HepG2 (cell line): Measurements from ENCODE around the gene TUBB2B. TPM values are rescaled to one million over a fixed set of nuclear protein-coding genes. Genes with fewer than 3 reads are reported as not detected.

Source experiments
- ATAC-seq: fragments of 200-7000 bp; cut with Tn5 transposase; 3 replicates; pipeline ENCODE4 v1.9.1; 2020; ENCODE audit warnings: mild to moderate bottlenecking, moderate library complexity
- BruUV-seq: library from RNA; stranded (reverse); fragments of 400-500 nt; replicated peaks from 2 replicates; lab custom pipeline; 2021; lab: Mats Ljungman, UMichigan
- CTCF ChIA-PET: fragments of 300-600 bp; formaldehyde crosslinking; extraction: SDS; loops from one replicate; lab custom pipeline; 2021; ENCODE audit warnings: low total read pairs, inconsistent platforms, low intra/inter-chr PET ratio; lab: Yijun Ruan, JAX
- POLR2A ChIA-PET: fragments of 350-600 bp; sonication (Branson Sonifier 250); formaldehyde crosslinking; loops from one replicate; lab custom pipeline; 2020; ENCODE audit warnings: antibody characterized with exemption, inconsistent platforms; lab: Yijun Ruan, JAX
- DNase-seq: peaks from one replicate; pipeline ENCODE4 v3.0.0-alpha.2; 2015; ENCODE audit warnings: low spot score
- FAIRE-seq: peaks from 3 replicates; lab custom pipeline; 2011; peaks lifted over from hg19 to GRCh38; lab: Jason Lieb, UNC
- H2AFZ ChIP-seq: one replicate; pipeline ENCODE4 v1.6.1; 2011; ENCODE audit warnings: low read length, inconsistent platforms
- H3K27ac ChIP-seq: fragments of 300-600 bp; 3 replicates; pipeline ENCODE4 v1.8.0; 2011; ENCODE audit warnings: mixed run types, mild to moderate bottlenecking, mixed read lengths, low read length, inconsistent platforms; ENCODE audit not compliant: insufficient read depth; ENCODE audit errors: extremely low read length
- H3K27me3 ChIP-seq, 2 experiments: fragments of 200-600 bp in 1 of 2; 2 replicates in 1 of 2; 3 replicates in 1 of 2; pipeline versions ENCODE4 v1.6.0 to v1.8.0; 2011; ENCODE audit warnings: low read length in 2 of 2, mild to moderate bottlenecking in 2 of 2, moderate library complexity in 2 of 2, inconsistent platforms in 1 of 2; ENCODE audit not compliant: insufficient read depth in 2 of 2, control insufficient read depth in 1 of 2
- H3K36me3 ChIP-seq, 2 experiments: fragments of 200-600 bp in 1 of 2; replicated peaks in 1 of 2; 2 replicates in 1 of 2; 3 replicates in 1 of 2; pipeline versions ENCODE4 v1.5.1 to v1.8.0; 2011; ENCODE audit warnings: low read length in 2 of 2, inconsistent platforms in 1 of 2; ENCODE audit not compliant: insufficient read depth in 2 of 2, control insufficient read depth in 1 of 2
- H3K4me1 ChIP-seq: 2 replicates; pipeline ENCODE4 v1.5.1; 2012; ENCODE audit warnings: low read length, inconsistent platforms; ENCODE audit not compliant: insufficient read depth
- H3K4me2 ChIP-seq: 2 replicates; pipeline ENCODE4 v1.6.0; 2011; ENCODE audit warnings: low read depth, low read length, inconsistent platforms
- H3K4me3 ChIP-seq, 3 experiments: fragments of 200-600 bp in 1 of 3; sonication (generic), shearing (Covaris generic) in 1 of 3; replicated peaks in 1 of 3; 2 replicates each; pipeline ENCODE4 v1.5.1; 2011 to 2016; ENCODE audit warnings: low read length in 3 of 3, inconsistent platforms in 2 of 3, low read depth in 2 of 3, mild to moderate bottlenecking in 2 of 3, control low read depth in 1 of 3, mixed read lengths in 1 of 3; ENCODE audit not compliant: insufficient read depth in 1 of 3
- H3K79me2 ChIP-seq: one replicate; pipeline ENCODE4 v1.6.1; 2011; ENCODE audit warnings: low read length, inconsistent platforms; ENCODE audit not compliant: insufficient read depth
- H3K9ac ChIP-seq: 2 replicates; pipeline ENCODE4 v1.6.0; 2011; ENCODE audit warnings: mild to moderate bottlenecking, low read depth, low read length, inconsistent platforms; ENCODE audit not compliant: insufficient read depth
- H3K9me3 ChIP-seq: 2 replicates; pipeline ENCODE4 v1.5.1; 2012; ENCODE audit warnings: mild to moderate bottlenecking, low read length
- H4K20me1 ChIP-seq: 2 replicates; pipeline ENCODE4 v1.6.0; 2011; ENCODE audit warnings: inconsistent platforms, mild to moderate bottlenecking, low read length, moderate library complexity; ENCODE audit not compliant: insufficient read depth
- ATF3 ChIP-seq: sonication (generic); formaldehyde crosslinking; IDR thresholded peaks from 2 replicates; pipeline ENCODE4 v1.4.0; 2020; ENCODE audit warnings: missing genetic modification reagents
- ZBTB40 ChIP-seq, 2 experiments: fragments of 450-650 bp in 1 of 2; sonication (generic) in 1 of 2; formaldehyde crosslinking in 1 of 2; IDR thresholded peaks; 2 replicates each; pipeline versions ENCODE4 v1.6.1 to v1.8.0; 2016 to 2022; ENCODE audit warnings: antibody characterized with exemption in 1 of 2, mild to moderate bottlenecking in 1 of 2, missing genetic modification reagents in 1 of 2
- ZNF737 ChIP-seq: sonication (generic); formaldehyde crosslinking; IDR thresholded peaks from 2 replicates; pipeline ENCODE4 v1.5.0; 2020; ENCODE audit warnings: missing genetic modification reagents, mild to moderate bottlenecking, borderline replicate concordance
- in situ Hi-C: cut with HindIII; loops from 2 replicates; pipeline ENCODE4 v1.10.0; 2017; ENCODE audit warnings: low pct_unique_long_range_greater_than_20kb; ENCODE audit not compliant: extremely low pct_ligation_motif_present
- intact Hi-C: fragments of 100-400 bp; cut with micrococcal nuclease; formaldehyde crosslinking; loops from one replicate; pipeline ENCODE4 v1.10.0; 2022; ENCODE audit not compliant: unreplicated experiment
- polyA plus RNA-seq, 8 experiments: library from polyadenylated mRNA; depleted of rRNA in 3 of 8; stranded (reverse) in 7 of 8; unstranded in 1 of 8; fragments of >200 nt; fragmentation: Illumina TruSeq in 4 of 8; extraction: Trizol in 4 of 8; gene quantifications; 2 replicates each; pipeline versions ENCODE4 v1.2.1 to v1.2.3, GENCODE V29; 2011 to 2016; ENCODE audit warnings: low read depth in 4 of 8, missing spikeins in 1 of 8, mixed read lengths in 1 of 8; ENCODE audit not compliant: insufficient read depth in 1 of 8
- total RNA-seq, 5 experiments: library from RNA; depleted of rRNA; stranded (reverse); fragments of >200 nt; fragmentation: Illumina TruSeq; extraction: Trizol; gene quantifications; 2 replicates each; pipeline ENCODE4 v1.2.3, GENCODE V29; 2016; ENCODE audit warnings: low read depth in 1 of 5

The TUBB2B gene
- total and polyA plus RNA-seq, 2 of the 13 experiments (the other 11 are each of a cell fraction or from before 2014, with no cell fraction given) = 10.3 to 23.6 TPM

GRCh38 chr6:3201388-3201787, 26.1 kb downstream of the TUBB2B start (continued):
- TF ChIP-seq ATF3 (CRISPR knock-in tag) = no peak
- TF ChIP-seq, all 625 proteins: peak for 0

GRCh38 chr6:3200682-3201081, 26.8 kb downstream of the TUBB2B start:
- ATAC-seq (no peak), DNase-seq (no peak), FAIRE-seq (no peak)
- Histone ChIP-seq H3K27ac (no peak overlapping the region), H3K4me3 (no peak overlapping the region), H3K4me1 (peaks cover 14% of the 10 kb centered on the region), H3K79me2 (no peaks in the 10 kb centered on the region), H3K9ac (no peak overlapping the region), H4K20me1 (no peaks in the 10 kb centered on the region), H3K27me3 (peaks cover 0 to 23% of the 10 kb centered on the region in 2 experiments; a peak in 1 of 5 replicates), H3K9me3 (no peaks in the 10 kb centered on the region), H3K4me2 (no peak overlapping the region), H2AFZ (no peak overlapping the region), H3K36me3 (no peaks in the 10 kb centered on the region)
- CTCF ChIA-PET = no interaction called here
- in situ Hi-C loops (no loop called here), intact Hi-C loops (no loop called here)
- TF ChIP-seq ZBTB40 (IDR thresholded peaks at IDR 0.05) = peak; percentile 28; the same call in 1 of the 2 replicates
- TF ChIP-seq ZBTB40 (CRISPR knock-in tag; IDR thresholded peaks at IDR 0.05) = peak; percentile 92
- no peak for TF ChIP-seq ZNF737 (CRISPR knock-in tag)
- POLR2A ChIA-PET = no interaction called here
- BruUV-seq = no TSS peak
